Immature natural killer cell (primary cell): ENCODE measurements around the gene SLC30A2. TPM values are rescaled to one million over a fixed set of nuclear protein-coding genes. Genes with fewer than 3 reads are reported as not detected.

Experiments used
- DNase-seq, 3 donors: peaks; one replicate each; pipeline ENCODE4 v3.0.0; 2022; ENCODE audit warnings: mixed read lengths in 1 of 3
- H3K27ac Mint-ChIP-seq, 6 donors: one replicate each; pipeline ENCODE4 v1.8.0; 2020; ENCODE audit warnings: mixed read lengths in 6 of 6, mild to moderate bottlenecking in 5 of 6, inconsistent platforms in 4 of 6, moderate library complexity in 3 of 6
- H3K27me3 Mint-ChIP-seq, 3 donors: one replicate each; pipeline ENCODE4 v1.8.0; 2020 to 2021; ENCODE audit warnings: low read depth in 3 of 3, mild to moderate bottlenecking in 3 of 3, mixed read lengths in 3 of 3, moderate library complexity in 3 of 3, inconsistent platforms in 1 of 3
- H3K36me3 Mint-ChIP-seq, 3 donors: one replicate each; pipeline ENCODE4 v1.8.0; 2020; ENCODE audit warnings: mixed read lengths in 3 of 3, inconsistent platforms in 2 of 3, mild to moderate bottlenecking in 2 of 3
- H3K4me1 Mint-ChIP-seq, 2 donors: one replicate each; pipeline ENCODE4 v1.8.0; 2020; ENCODE audit warnings: inconsistent platforms in 2 of 2, mild to moderate bottlenecking in 2 of 2, mixed read lengths in 2 of 2, moderate library complexity in 1 of 2
- H3K4me3 Mint-ChIP-seq, 5 donors: one replicate each; pipeline ENCODE4 v1.8.0; 2020; ENCODE audit warnings: mild to moderate bottlenecking in 5 of 5, mixed read lengths in 5 of 5, inconsistent platforms in 3 of 5, moderate library complexity in 3 of 5
- H3K9me3 Mint-ChIP-seq, 6 donors: one replicate each; pipeline ENCODE4 v1.8.0; 2020; ENCODE audit warnings: mild to moderate bottlenecking in 6 of 6, mixed read lengths in 6 of 6, inconsistent platforms in 4 of 6, moderate library complexity in 3 of 6
- polyA plus RNA-seq, 3 donors: library from polyadenylated mRNA; unstranded; fragments of 300-500 nt; fragmentation: Illumina TruSeq; gene quantifications; one replicate each; pipeline ENCODE4 v1.2.3, GENCODE V29; 2021

SLC30A2 gene
- polyA plus RNA-seq, 3 donors from 2014 or later: not detected

DNA sequence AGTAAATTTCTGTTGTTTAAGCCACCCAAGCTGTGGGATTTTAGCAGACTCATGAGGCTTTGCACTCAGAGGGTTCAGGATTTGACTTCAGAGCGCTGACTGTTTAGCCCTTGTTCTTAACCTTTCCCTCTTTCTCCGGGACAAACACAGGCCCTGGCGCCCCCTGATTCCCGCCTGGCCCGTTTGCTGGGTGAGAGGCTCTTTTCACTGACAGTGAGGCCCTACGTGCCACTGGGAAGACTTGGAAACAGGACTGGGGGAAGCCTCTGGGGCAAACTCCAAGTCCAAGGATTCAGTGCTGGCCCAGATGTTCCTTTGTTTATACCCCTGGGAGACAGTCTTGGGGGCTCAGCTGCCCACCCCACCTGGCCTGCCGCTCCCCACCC, 33.3 kb upstream of the SLC30A2 start:
- H3K4me3 Mint-ChIP-seq: no peak overlapping the region
- no peak for DNase-seq
- no peaks in the 10 kb centered on the region for H3K36me3 Mint-ChIP-seq
- no peak overlapping the region for H3K27ac Mint-ChIP-seq
- H3K4me1 Mint-ChIP-seq: no peaks in the 10 kb centered on the region
- peaks cover 2 to 16% (median 7%) of the 10 kb centered on the region in 3 donors for H3K27me3 Mint-ChIP-seq
- H3K9me3 Mint-ChIP-seq: no peaks in the 10 kb centered on the region

GRCh38 chr1:26078286-26079177, 32.6 kb upstream of the SLC30A2 start:
- Mint-ChIP-seq H3K27me3 (peaks cover 4 to 14% (median 5%) of the 10 kb centered on the region in 3 donors), H3K9me3 (no peaks in the 10 kb centered on the region), H3K4me3 (no peak overlapping the region), H3K4me1 (no peaks in the 10 kb centered on the region), H3K27ac (no peak overlapping the region), H3K36me3 (no peaks in the 10 kb centered on the region)
- DNase-seq: no peak

- no peak overlapping the region for H3K27ac Mint-ChIP-seq
- no peaks in the 10 kb centered on the region for H3K36me3 Mint-ChIP-seq
- no peaks in the 10 kb centered on the region for H3K9me3 Mint-ChIP-seq
- H3K27me3 Mint-ChIP-seq: peaks cover 3 to 17% (median 8%) of the 10 kb centered on the region in 3 donors
- no peaks in the 10 kb centered on the region for H3K4me1 Mint-ChIP-seq
- H3K4me3 Mint-ChIP-seq: no peak overlapping the region
- DNase-seq: no peak
Measured at GRCh38 chr1:26077524-26077923, 31.6 kb upstream of the SLC30A2 start.

DNA sequence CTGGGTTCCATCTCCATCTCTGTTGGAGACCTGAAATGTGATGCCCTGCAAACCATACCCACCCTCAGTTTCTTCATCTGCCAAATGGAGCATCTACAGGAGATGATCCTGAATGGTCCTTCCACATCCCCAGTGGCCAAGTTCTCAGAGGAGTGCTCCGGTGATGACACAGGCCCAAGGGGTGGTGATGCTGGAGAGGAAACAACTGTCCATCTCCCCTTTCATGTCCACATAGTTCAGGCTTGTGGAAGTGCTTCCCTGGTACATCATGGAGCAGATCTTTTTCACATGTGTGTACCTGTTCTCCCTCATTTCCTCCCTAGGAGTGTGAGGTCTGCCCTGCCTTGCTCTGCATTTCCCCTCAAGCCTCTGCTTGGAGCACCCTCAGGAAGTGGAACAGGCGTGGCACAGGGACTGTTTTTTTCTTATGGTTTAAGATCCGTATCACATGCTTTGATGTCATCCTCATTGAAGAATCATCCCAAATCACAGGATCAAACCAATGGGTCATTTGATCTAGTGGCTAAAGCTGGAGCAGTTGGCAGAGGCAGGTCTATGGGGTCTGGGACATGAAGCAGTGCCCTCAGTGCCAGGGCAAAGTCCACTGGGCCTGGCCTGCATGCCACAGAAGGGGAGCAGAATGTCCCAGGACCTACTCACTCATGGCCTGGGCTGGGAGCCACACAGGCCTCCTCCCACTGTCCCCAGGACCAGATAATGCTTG, 29.7 kb upstream of the SLC30A2 start:
- Mint-ChIP-seq H3K27ac (no peak overlapping the region), H3K27me3 (peaks cover 3 to 26% (median 13%) of the 10 kb centered on the region in 3 donors), H3K36me3 (no peaks in the 10 kb centered on the region), H3K4me1 (no peaks in the 10 kb centered on the region), H3K9me3 (no peaks in the 10 kb centered on the region), H3K4me3 (no peak overlapping the region)
- no peak for DNase-seq

DNA sequence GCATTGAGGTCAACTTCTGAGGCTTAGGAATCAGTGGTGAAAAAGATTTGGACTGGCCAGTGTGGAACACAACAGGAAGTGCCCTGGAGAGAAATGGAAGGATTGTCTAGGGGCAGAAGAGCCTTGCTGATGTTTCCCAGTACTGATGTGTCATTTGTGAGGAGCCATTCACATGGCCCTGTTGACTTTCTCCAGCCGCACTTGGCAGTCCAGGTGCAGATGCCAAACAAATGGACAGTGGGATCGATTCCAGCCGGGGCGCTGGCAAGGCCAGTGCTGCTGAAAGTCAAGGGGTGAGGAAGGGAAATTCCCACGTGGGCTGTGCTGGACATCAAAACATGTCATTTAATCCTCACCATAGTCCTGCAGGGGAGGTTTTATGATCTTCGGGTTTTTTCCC, 26.4 kb upstream of the SLC30A2 start:
- H3K27ac Mint-ChIP-seq: no peak overlapping the region

DNA sequence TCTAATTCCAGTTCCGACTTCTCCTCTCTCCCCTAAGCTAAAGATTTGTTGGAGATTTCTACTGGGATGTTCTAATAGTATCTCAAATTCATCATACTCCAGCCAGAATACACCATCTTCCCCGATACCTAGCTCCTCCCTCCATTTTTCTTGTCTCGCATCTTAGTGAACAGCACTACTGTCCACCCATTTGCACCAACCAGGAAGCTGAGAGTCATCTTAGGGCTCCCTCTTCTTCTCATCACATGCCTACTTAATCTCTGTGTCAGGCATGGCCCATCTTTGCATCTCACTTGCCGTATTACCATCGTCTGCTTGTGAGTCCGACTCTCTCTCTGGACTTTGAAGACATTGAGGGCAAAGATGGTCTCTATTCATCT, 25.0 kb upstream of the SLC30A2 start:
- no peak for DNase-seq
- no peak overlapping the region for H3K4me3 Mint-ChIP-seq
- H3K27ac Mint-ChIP-seq: no peak overlapping the region
- H3K9me3 Mint-ChIP-seq: no peaks in the 10 kb centered on the region
- peaks cover 2 to 27% (median 14%) of the 10 kb centered on the region in 3 donors for H3K27me3 Mint-ChIP-seq
- H3K36me3 Mint-ChIP-seq: no peaks in the 10 kb centered on the region
- no peaks in the 10 kb centered on the region for H3K4me1 Mint-ChIP-seq

More for the DNA sequence above, 26.4 kb upstream of the SLC30A2 start:
- DNase-seq: no peak
- Mint-ChIP-seq H3K4me3 (no peak overlapping the region), H3K27me3 (peaks cover 2 to 32% (median 15%) of the 10 kb centered on the region in 3 donors), H3K36me3 (no peaks in the 10 kb centered on the region), H3K4me1 (no peaks in the 10 kb centered on the region), H3K9me3 (no peaks in the 10 kb centered on the region)

DNA sequence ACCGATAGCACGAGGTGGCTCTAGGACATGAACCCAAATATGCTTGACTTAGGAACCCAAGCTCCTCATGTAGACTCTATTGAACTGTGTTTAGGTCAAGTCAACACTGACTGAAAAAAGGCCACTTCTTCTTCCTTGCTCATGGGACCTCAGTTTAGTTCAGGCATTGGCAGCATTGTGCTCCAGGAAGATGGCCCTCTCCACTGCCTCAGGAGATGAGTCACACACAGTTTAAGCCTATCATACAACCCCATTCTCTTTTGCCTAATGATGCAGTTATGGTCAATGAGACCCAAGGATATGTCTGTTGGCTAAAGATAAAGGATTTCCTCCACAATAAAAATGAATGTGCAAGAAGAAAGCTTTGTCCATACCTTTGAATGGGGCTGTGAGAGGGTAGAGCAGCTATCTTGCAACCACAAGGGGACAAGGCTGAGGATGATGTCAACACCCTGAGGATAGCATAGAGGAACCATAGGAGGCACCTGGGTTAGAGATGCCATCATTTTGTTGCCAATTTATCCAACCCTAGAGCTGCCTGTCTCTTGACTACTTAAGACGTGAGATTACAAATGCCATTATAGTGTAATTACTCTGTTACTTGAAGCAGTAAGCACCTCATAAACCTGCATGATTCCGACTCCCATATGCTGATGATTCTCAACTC, 24.5 kb upstream of the SLC30A2 start:
- Mint-ChIP-seq H3K27me3 (peaks cover 2 to 27% (median 14%) of the 10 kb centered on the region in 3 donors), H3K4me1 (no peaks in the 10 kb centered on the region), H3K36me3 (no peaks in the 10 kb centered on the region), H3K4me3 (no peak overlapping the region), H3K27ac (no peak overlapping the region), H3K9me3 (no peaks in the 10 kb centered on the region)
- no peak for DNase-seq

GRCh38 chr1:26069941-26070295, 24.0 kb upstream of the SLC30A2 start:
- H3K9me3 Mint-ChIP-seq: no peaks in the 10 kb centered on the region
- no peak overlapping the region for H3K4me3 Mint-ChIP-seq
- no peaks in the 10 kb centered on the region for H3K4me1 Mint-ChIP-seq
- H3K27me3 Mint-ChIP-seq: peaks cover 2 to 27% (median 14%) of the 10 kb centered on the region in 3 donors
- H3K27ac Mint-ChIP-seq: no peak overlapping the region
- DNase-seq: no peak
- H3K36me3 Mint-ChIP-seq: no peaks in the 10 kb centered on the region

- Mint-ChIP-seq H3K9me3 (no peaks in the 10 kb centered on the region), H3K4me1 (no peaks in the 10 kb centered on the region), H3K36me3 (no peaks in the 10 kb centered on the region), H3K4me3 (no peak within 1 kb of the TSS), H3K27ac (no peak within 1 kb of the TSS), H3K27me3 (peaks cover 0 to 24% (median 7%) of the 10 kb centered on the region in 3 donors)
- no peak for DNase-seq
Measured at GRCh38 chr1:26067432-26067911, 21.6 kb upstream of the SLC30A2 start, which contains the start of gene TRIM63. TSS of gene TRIM63 (minus strand) at chr1:26067630. CDS start at chr1:26067494, 136 bp downstream.

DNA sequence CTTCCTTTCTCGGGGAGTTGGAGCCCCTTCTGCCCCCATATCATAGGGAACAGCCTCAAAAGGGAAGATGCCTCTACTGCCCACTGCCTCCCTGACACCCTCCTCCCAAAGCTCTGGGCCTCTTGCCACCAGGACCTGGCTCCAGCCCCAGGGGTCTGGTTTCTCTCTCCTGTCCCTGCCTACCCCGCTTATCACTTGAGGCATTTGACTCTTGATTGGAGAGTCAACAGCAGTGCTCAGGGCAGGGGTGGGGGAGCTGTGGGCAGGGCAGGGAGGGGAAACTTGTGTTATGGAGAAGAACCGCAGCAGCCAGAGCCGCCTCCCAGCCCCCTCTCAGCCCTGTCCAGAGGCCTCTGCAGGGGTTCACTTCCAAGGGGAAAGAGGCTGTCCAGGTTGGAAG, 20.9 kb upstream of the SLC30A2 start:
- H3K4me1 Mint-ChIP-seq: no peaks in the 10 kb centered on the region
- no peaks in the 10 kb centered on the region for H3K36me3 Mint-ChIP-seq
- H3K9me3 Mint-ChIP-seq: no peaks in the 10 kb centered on the region
- no peak overlapping the region for H3K4me3 Mint-ChIP-seq
- H3K27me3 Mint-ChIP-seq: peaks cover 0 to 21% (median 3%) of the 10 kb centered on the region in 3 donors
- H3K27ac Mint-ChIP-seq: no peak overlapping the region
- no peak for DNase-seq

GRCh38 chr1:26066160-26066559, 20.2 kb upstream of the SLC30A2 start:
- Mint-ChIP-seq H3K9me3 (no peaks in the 10 kb centered on the region), H3K36me3 (no peaks in the 10 kb centered on the region), H3K27ac (no peak overlapping the region), H3K27me3 (peaks cover 0 to 17% (median 3%) of the 10 kb centered on the region in 3 donors), H3K4me3 (no peak overlapping the region), H3K4me1 (no peaks in the 10 kb centered on the region)
- DNase-seq: no peak

GRCh38 chr1:26064553-26064952, 18.6 kb upstream of the SLC30A2 start:
- DNase-seq: no peak
- Mint-ChIP-seq H3K4me3 (no peak overlapping the region), H3K27ac (no peak overlapping the region), H3K9me3 (no peaks in the 10 kb centered on the region), H3K36me3 (no peaks in the 10 kb centered on the region), H3K27me3 (peaks cover 1 to 13% (median 3%) of the 10 kb centered on the region in 3 donors), H3K4me1 (no peaks in the 10 kb centered on the region)

DNA sequence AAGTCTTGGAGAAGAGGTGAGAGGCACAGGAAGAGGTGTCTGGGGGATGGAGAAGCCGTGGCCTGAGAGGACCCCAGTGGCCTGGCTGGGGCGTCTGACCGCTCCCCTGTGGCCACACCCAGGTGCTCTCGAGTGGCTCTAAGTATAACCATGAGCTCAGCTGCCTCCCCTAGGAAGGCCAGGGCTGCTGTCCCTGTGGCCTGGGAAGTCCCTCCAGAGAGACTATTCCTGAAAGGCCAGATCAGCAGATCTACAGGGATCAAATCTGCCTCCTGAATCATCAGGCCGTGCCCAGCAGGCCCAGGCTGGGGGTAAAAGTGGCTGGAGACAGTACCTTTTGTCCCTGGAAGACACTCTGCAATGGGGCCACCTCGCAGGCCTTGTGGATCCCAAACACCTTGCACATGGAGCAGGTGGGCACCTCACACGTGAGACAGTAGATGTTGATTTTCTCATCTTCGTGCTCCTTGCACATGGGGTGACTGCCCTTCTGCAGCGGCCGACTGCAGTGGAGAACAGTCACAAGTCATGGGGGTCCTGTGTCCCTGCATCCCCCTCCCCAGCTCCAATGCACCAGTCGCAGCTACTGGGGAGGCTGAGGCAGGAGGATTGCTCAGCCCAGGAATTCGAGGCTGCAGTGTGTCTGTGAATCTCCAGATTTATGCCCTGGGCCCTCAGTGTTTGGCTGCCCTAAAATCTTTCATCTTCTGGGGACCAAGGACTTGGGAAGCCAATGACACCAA, 15.1 kb upstream of the SLC30A2 start:
- H3K27ac Mint-ChIP-seq: no peak overlapping the region
- no peaks in the 10 kb centered on the region for H3K4me1 Mint-ChIP-seq
- peaks cover 0 to 17% (median 1%) of the 10 kb centered on the region in 3 donors for H3K27me3 Mint-ChIP-seq
- H3K4me3 Mint-ChIP-seq: no peak overlapping the region
- no peaks in the 10 kb centered on the region for H3K36me3 Mint-ChIP-seq
- H3K9me3 Mint-ChIP-seq: no peaks in the 10 kb centered on the region
- DNase-seq: no peak
